GM12864 (cell line): ENCODE measurements around the gene B4GALNT1.
A peak's percentile ranks its signal among the peaks of the same experiment; 100 is the strongest.
"Not testable (repeated sequence)": the region's sequence is repeated elsewhere in the genome, so short reads cannot be mapped to it uniquely, and the experiment has no call there.

Experiments used
- DNase-seq: peaks from one replicate; pipeline ENCODE4 v3.0.0-alpha.2; 2011; ENCODE audit warnings: low read depth
- H3K4me3 ChIP-seq: 2 replicates; pipeline ENCODE4 v1.5.1; 2011; ENCODE audit warnings: mild to moderate bottlenecking, low read depth, low read length, control low read depth
- CTCF ChIP-seq: IDR thresholded peaks from 2 replicates; pipeline ENCODE4 v1.5.1; 2011; ENCODE audit warnings: low read depth, mild to moderate bottlenecking, moderate library complexity, low read length, control low read depth, inconsistent platforms; ENCODE audit errors: missing control alignments

The B4GALNT1 gene

GRCh38 chr12:57621497-57622292, 11.3 kb downstream of the B4GALNT1 start:
- H3K4me3 ChIP-seq: 0 out of 2 replicates have a peak overlapping the region, but pooled peaks have one; percentile 4
- no peak for DNase-seq
- peak; percentile 84 for TF ChIP-seq CTCF

GRCh38 chr12:57620936-57621496, 12.0 kb downstream of the B4GALNT1 start:
- DNase-seq: no peak
- no peak for TF ChIP-seq CTCF
- peak overlapping the region; percentile 4; the same call in 1 of the 2 replicates for H3K4me3 ChIP-seq

- no peak for DNase-seq
- H3K4me3 ChIP-seq: no peak overlapping the region
- no peak for TF ChIP-seq CTCF
Observed at GRCh38 chr12:57620245-57620935, 12.6 kb downstream of the B4GALNT1 start.

GRCh38 chr12:57619434-57620244, 13.4 kb downstream of the B4GALNT1 start:
- H3K4me3 ChIP-seq: no peak overlapping the region
- no peak for DNase-seq
- no peak for TF ChIP-seq CTCF

- no peak overlapping the region for H3K4me3 ChIP-seq
- DNase-seq: no peak
- no peak for TF ChIP-seq CTCF
Observed at GRCh38 chr12:57618966-57619433, 14.0 kb downstream of the B4GALNT1 start.

- not testable (repeated sequence) for DNase-seq, H3K4me3 ChIP-seq
Observed at GRCh38 chr12:57618431-57618830, 14.6 kb downstream of the B4GALNT1 start.
